Erythroblast (primary cell): ENCODE data around the gene RUBCNL.

Source experiments
- GATA1 ChIP-seq: IDR thresholded peaks from 2 replicates; pipeline ENCODE4 v1.6.1; 2011; ENCODE audit warnings: low read depth, mild to moderate bottlenecking, control low read depth, low read length, moderate library complexity
- POLR2A ChIP-seq: IDR thresholded peaks from 2 replicates; pipeline ENCODE4 v1.6.1; 2011; ENCODE audit warnings: mild to moderate bottlenecking, low read length

- no peak for TF ChIP-seq POLR2A
- TF ChIP-seq GATA1: no peak
These were observed 52.8 kb downstream of the RUBCNL start for GRCh38 chr13:46334035-46334822.
